H1 (cell line): ENCODE results near the gene MAGI2. TPM values are rescaled to one million over a fixed set of nuclear protein-coding genes. Genes with fewer than 3 reads are reported as not detected.

Experiments used
- CTCF ChIA-PET: fragments of 300-600 bp; sonication (Branson Sonifier 250); formaldehyde crosslinking; loops from one replicate; lab custom pipeline; 2021; ENCODE audit not compliant: partially characterized antibody; lab: Charles Lee
- POLR2A ChIA-PET: fragments of 300-600 bp; sonication (Branson Sonifier 250); formaldehyde crosslinking; loops from one replicate; lab custom pipeline; 2021; ENCODE audit warnings: inconsistent platforms; ENCODE audit not compliant: partially characterized antibody; lab: Charles Lee
- DNase-seq, 2 experiments: peaks; one replicate each; pipeline versions ENCODE4 v3.0.0 to v3.0.0-alpha.2; 2010 to 2022; ENCODE audit warnings: low spot score in 2 of 2, low read depth in 1 of 2, mixed read lengths in 1 of 2
- FAIRE-seq: peaks from 2 replicates; lab custom pipeline; 2011; peaks lifted over from hg19 to GRCh38; lab: Jason Lieb, UNC
- H2AFZ ChIP-seq: 2 replicates; pipeline ENCODE4 v1.8.1; 2012; ENCODE audit warnings: low read length, inconsistent platforms
- H2AK5ac ChIP-seq: 2 replicates; pipeline ENCODE4 v1.6.1; 2013; ENCODE audit warnings: low read depth, low read length
- H2BK120ac ChIP-seq: replicated peaks from 2 replicates; pipeline ENCODE3; 2013; ENCODE audit warnings: low read depth, low read length, inconsistent platforms
- H2BK12ac ChIP-seq: 2 replicates; pipeline ENCODE4 v1.6.1; 2013; ENCODE audit warnings: low read depth, low read length
- H2BK15ac ChIP-seq: 2 replicates; pipeline ENCODE4 v1.6.1; 2013; ENCODE audit warnings: low read length
- H2BK20ac ChIP-seq: 2 replicates; pipeline ENCODE4 v1.6.1; 2013; ENCODE audit warnings: low read length
- H2BK5ac ChIP-seq: 2 replicates; pipeline ENCODE4 v1.6.1; 2013; ENCODE audit warnings: low read depth, low read length
- H3K14ac ChIP-seq: 2 replicates; pipeline ENCODE4 v1.6.1; 2013; ENCODE audit warnings: inconsistent platforms; ENCODE audit not compliant: insufficient read length
- H3K18ac ChIP-seq: 2 replicates; pipeline ENCODE4 v1.6.1; 2013; ENCODE audit warnings: low read length; ENCODE audit errors: extremely low read depth
- H3K23ac ChIP-seq: 2 replicates; pipeline ENCODE4 v1.6.1; 2013; ENCODE audit warnings: inconsistent platforms; ENCODE audit not compliant: insufficient read length
- H3K23me2 ChIP-seq: 2 replicates; pipeline ENCODE4 v1.6.1; 2013; ENCODE audit warnings: low read depth, low read length
- H3K27ac ChIP-seq: 2 replicates; pipeline ENCODE4 v1.6.1; 2011; ENCODE audit warnings: low read depth, low read length, inconsistent platforms
- H3K27me3 ChIP-seq, 4 experiments: replicated peaks in 1 of 4; 1 replicate in 1 of 4; 2 replicates in 3 of 4; pipeline versions ENCODE4 v1.6.1 to v1.8.1; 2011 to 2013; ENCODE audit warnings: low read length in 3 of 4, mild to moderate bottlenecking in 3 of 4, inconsistent platforms in 2 of 4, mixed read lengths in 2 of 4, moderate library complexity in 1 of 4; ENCODE audit not compliant: control insufficient read depth in 3 of 4, insufficient read depth in 3 of 4; ENCODE audit errors: extremely low read depth in 1 of 4
- H3K36me3 ChIP-seq, 4 experiments: 2 replicates each; pipeline versions ENCODE4 v1.6.1 to v1.8.1; 2011 to 2013; ENCODE audit warnings: mild to moderate bottlenecking in 4 of 4, low read length in 3 of 4, moderate library complexity in 2 of 4, control low read depth in 1 of 4, inconsistent platforms in 1 of 4; ENCODE audit not compliant: insufficient read depth in 4 of 4, control insufficient read depth in 2 of 4
- H3K4ac ChIP-seq: replicated peaks from 2 replicates; pipeline ENCODE3; 2013; ENCODE audit warnings: low read length, low read depth, mixed read lengths, inconsistent platforms; ENCODE audit not compliant: insufficient read length
- H3K4me1 ChIP-seq, 4 experiments: replicated peaks in 1 of 4; 1 replicate in 1 of 4; 2 replicates in 3 of 4; pipeline versions ENCODE4 v1.6.1 to v1.8.1; 2011 to 2013; ENCODE audit warnings: low read length in 3 of 4, inconsistent platforms in 2 of 4, mixed read lengths in 1 of 4; ENCODE audit not compliant: insufficient read depth in 4 of 4, control insufficient read depth in 3 of 4
- H3K4me2 ChIP-seq, 2 experiments: 2 replicates each; pipeline versions ENCODE4 v1.6.1 to v1.8.1; 2011 to 2013; ENCODE audit warnings: low read depth in 2 of 2, low read length in 2 of 2, control low read depth in 1 of 2, inconsistent platforms in 1 of 2, mild to moderate bottlenecking in 1 of 2; ENCODE audit not compliant: insufficient read depth in 1 of 2
- H3K4me3 ChIP-seq, 4 experiments: fragments of 200-600, 300-600 bp in 1 of 4; sonication (generic), shearing (Covaris generic), sonication (Bioruptor Twin) in 1 of 4; 2 replicates each; pipeline versions ENCODE4 v1.5.1 to v1.8.1; 2011 to 2016; ENCODE audit warnings: low read length in 4 of 4, low read depth in 3 of 4, control low read depth in 2 of 4, inconsistent platforms in 2 of 4, mild to moderate bottlenecking in 2 of 4, mixed read lengths in 1 of 4, moderate library complexity in 1 of 4; ENCODE audit not compliant: insufficient read depth in 2 of 4; ENCODE audit errors: extremely low read depth in 1 of 4
- H3K56ac ChIP-seq: replicated peaks from 2 replicates; pipeline ENCODE3; 2013; ENCODE audit warnings: low read depth, mild to moderate bottlenecking, mixed read lengths, low read length, inconsistent platforms; ENCODE audit not compliant: insufficient read length
- H3K79me1 ChIP-seq: 2 replicates; pipeline ENCODE4 v1.6.1; 2013; ENCODE audit warnings: low read depth, low read length, control low read depth
- H3K79me2 ChIP-seq, 2 experiments: 2 replicates each; pipeline versions ENCODE4 v1.6.1 to v1.8.1; 2012 to 2013; ENCODE audit warnings: low read length in 2 of 2, mild to moderate bottlenecking in 2 of 2, inconsistent platforms in 1 of 2; ENCODE audit not compliant: insufficient read depth in 2 of 2, control insufficient read depth in 1 of 2
- H3K9ac ChIP-seq, 4 experiments: replicated peaks in 1 of 4; 1 replicate in 1 of 4; 2 replicates in 3 of 4; pipeline versions ENCODE4 v1.6.1 to v1.8.1; 2011 to 2013; ENCODE audit warnings: low read depth in 3 of 4, low read length in 3 of 4, control low read depth in 2 of 4, mild to moderate bottlenecking in 2 of 4, moderate library complexity in 2 of 4, inconsistent platforms in 1 of 4; ENCODE audit errors: extremely low read depth in 1 of 4
- H3K9me3 ChIP-seq, 2 experiments: 2 replicates each; pipeline versions ENCODE4 v1.6.1 to v1.8.1; 2012 to 2013; ENCODE audit warnings: mild to moderate bottlenecking in 2 of 2, moderate library complexity in 2 of 2, control low read depth in 1 of 2, inconsistent platforms in 1 of 2, low read depth in 1 of 2, low read length in 1 of 2, mixed read lengths in 1 of 2; ENCODE audit not compliant: insufficient read depth in 2 of 2
- H4K20me1 ChIP-seq, 2 experiments: replicated peaks in 1 of 2; 2 replicates each; pipeline versions ENCODE3 to v1.8.1; 2011 to 2013; ENCODE audit warnings: inconsistent platforms in 2 of 2, low read length in 2 of 2, mild to moderate bottlenecking in 1 of 2; ENCODE audit not compliant: insufficient read depth in 2 of 2, control insufficient read depth in 1 of 2
- H4K5ac ChIP-seq: 2 replicates; pipeline ENCODE4 v1.6.1; 2013; ENCODE audit warnings: low read length, low read depth, mixed read lengths, inconsistent platforms; ENCODE audit not compliant: insufficient read length
- H4K8ac ChIP-seq: 2 replicates; pipeline ENCODE4 v1.8.0; 2013; ENCODE audit warnings: mild to moderate bottlenecking, moderate library complexity, low read length, inconsistent platforms; ENCODE audit not compliant: insufficient read depth; ENCODE audit errors: extremely low read depth
- H4K91ac ChIP-seq: replicated peaks from 2 replicates; pipeline ENCODE3; 2013; ENCODE audit warnings: low read length, mixed read lengths, inconsistent platforms; ENCODE audit not compliant: insufficient read length
- HDAC2 ChIP-seq, 2 experiments: fragments of 300-600 bp in 1 of 2; sonication (generic) in 1 of 2; IDR thresholded peaks; 2 replicates each; pipeline ENCODE4 v1.6.1; 2011 to 2012; ENCODE audit warnings: low read depth in 2 of 2, low read length in 2 of 2, mild to moderate bottlenecking in 2 of 2, moderate library complexity in 2 of 2, borderline replicate concordance in 1 of 2, inconsistent platforms in 1 of 2
- KDM1A ChIP-seq: fragments of 200-600, 300-600 bp; sonication (generic); IDR thresholded peaks from 2 replicates; pipeline ENCODE4 v1.7.1; 2016; ENCODE audit warnings: mild to moderate bottlenecking, low read length, borderline replicate concordance
- WGBS, 2 experiments: shearing (Covaris generic) in 1 of 2; methylation state at CpG; one replicate each; pipeline versions ENCODE4 v1.1.6 to v1.1.7; 2013 to 2015; ENCODE audit warnings: low lambda C conversion rate in 2 of 2, mixed read lengths in 2 of 2, inconsistent platforms in 1 of 2, low coverage in 1 of 2, missing lambda C conversion rate in 1 of 2; ENCODE audit not compliant: insufficient replicate concordance in 2 of 2, insufficient coverage in 1 of 2, insufficient read length in 1 of 2; ENCODE audit errors: extremely low coverage in 1 of 2, missing lambda C conversion rate in 1 of 2; 5-methylcytosine and 5-hydroxymethylcytosine counted together
- polyA plus RNA-seq, 7 experiments: library from polyadenylated mRNA; depleted of rRNA in 3 of 7; stranded (reverse) in 5 of 7; unstranded in 2 of 7; fragments of >200 nt in 5 of 7; fragments of 200-250 nt in 2 of 7; gene quantifications; 1 replicate in 5 of 7; 2 replicates in 1 of 7; 4 replicates in 1 of 7; pipeline versions ENCODE4 v1.2.1 to v1.2.3, GENCODE V29; 2011 to 2013; ENCODE audit warnings: missing spikeins in 2 of 7, mixed read lengths in 2 of 7
- total RNA-seq: library from RNA; stranded (reverse); fragmentation: NEBNext Ultra II Directional; extraction: Animal tissue kit (Norgen Biotek cat#: 25700); gene quantifications from 2 replicates; pipeline ENCODE4 v1.2.1, GENCODE V29; 2021

Gene MAGI2
- total and polyA plus RNA-seq, 2 of the 8 experiments (the other 6 are each of a cell fraction or from before 2014, with no cell fraction given) = 6.0 to 27.3 TPM

DNA sequence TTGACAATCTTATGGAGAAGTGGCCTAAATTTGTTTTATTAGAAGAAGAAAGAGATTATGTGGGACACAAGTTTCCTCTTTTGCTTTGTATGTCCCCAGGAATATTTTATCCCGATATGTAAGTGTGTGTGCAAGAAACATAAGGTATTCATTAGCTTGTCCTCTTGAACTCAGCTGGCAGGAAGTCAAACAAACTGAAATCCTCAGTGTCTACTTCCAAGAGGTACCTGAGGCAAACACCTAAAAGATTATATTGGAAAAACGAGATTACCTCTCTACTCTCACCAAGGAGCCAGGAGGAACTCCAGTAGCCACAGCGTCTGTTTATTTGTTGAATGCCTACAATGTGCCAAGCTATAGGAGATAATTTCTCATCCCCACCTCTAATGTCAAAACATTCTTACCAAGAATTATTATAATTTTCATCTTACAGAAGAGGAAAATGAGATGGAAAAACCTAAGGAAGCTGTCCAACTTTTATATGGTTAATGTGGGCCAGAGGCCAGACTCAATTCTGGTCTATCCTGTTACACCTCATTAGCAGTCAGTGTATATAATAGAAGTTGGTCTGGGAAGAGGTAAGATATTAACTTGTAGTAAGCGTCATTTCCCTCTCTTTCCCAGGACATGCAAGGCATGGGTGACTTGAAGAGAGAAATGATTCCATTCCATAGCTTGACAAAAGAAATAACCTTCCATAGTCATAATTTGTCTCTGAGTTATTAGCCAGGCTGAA, 692.7 kb downstream of the MAGI2 start:
- Histone ChIP-seq H4K5ac (no peak overlapping the region), H2BK15ac (no peak overlapping the region), H3K36me3 (no peaks in the 10 kb centered on the region), H3K9ac (no peak overlapping the region)
- POLR2A ChIA-PET = interaction anchor here (0.6 to 1.9 kb wide), 2 partner anchors 10 to 12 kb away, joined by 3 to 5 read pairs; no protein-coding TSS in a partner anchor
- TF ChIP-seq KDM1A (no peak), HDAC2 (IDR thresholded peaks at IDR 0.05; ENCODE audit: borderline replicate concordance in 1 of 2, low read depth in 2 of 2, low read length in 2 of 2) (no peak)
- TF ChIP-seq, all 59 proteins: peak for 0
- Histone ChIP-seq H2AFZ (no peak overlapping the region), H3K27me3 (no peaks in the 10 kb centered on the region), H2BK12ac (no peak overlapping the region), H3K14ac (no peak overlapping the region), H3K18ac (no peak overlapping the region), H3K4me2 (no peak overlapping the region), H3K4ac (no peak overlapping the region), H3K4me3 (no peak overlapping the region), H4K20me1 (no peaks in the 10 kb centered on the region), H3K23me2 (no peaks in the 10 kb centered on the region), H3K79me2 (peaks cover 0 to 96% of the 10 kb centered on the region in 2 experiments; a peak in 2 of 4 replicates), H3K4me1 (peaks cover 0 to under 1% (median 0%) of the 10 kb centered on the region in 4 experiments; a peak in 2 of 7 replicates), H4K8ac (no peak overlapping the region), H2BK5ac (no peak overlapping the region), H3K9me3 (no peaks in the 10 kb centered on the region), H2AK5ac (no peak overlapping the region), H3K23ac (no peak overlapping the region), H3K27ac (no peak overlapping the region), H2BK20ac (no peak overlapping the region), H3K56ac (no peak overlapping the region), H4K91ac (no peak overlapping the region), H2BK120ac (no peak overlapping the region), H3K79me1 (peaks cover 2% of the 10 kb centered on the region; the same call in 1 of the 2 replicates)
- CTCF ChIA-PET = no interaction called here
- FAIRE-seq (no peak), DNase-seq (no peak)
- 83% methylated on average over 4 of the region's 4 CpGs; no CpG with 5 or more reads in 1 of the 2 experiments for WGBS, 2 experiments
